ENCODE data around the gene PGAP3.
"Not testable (repeated sequence)": the region's sequence is repeated elsewhere in the genome, so short reads cannot be mapped to it uniquely, and the experiment has no call there.

The PGAP3 gene, protein sequence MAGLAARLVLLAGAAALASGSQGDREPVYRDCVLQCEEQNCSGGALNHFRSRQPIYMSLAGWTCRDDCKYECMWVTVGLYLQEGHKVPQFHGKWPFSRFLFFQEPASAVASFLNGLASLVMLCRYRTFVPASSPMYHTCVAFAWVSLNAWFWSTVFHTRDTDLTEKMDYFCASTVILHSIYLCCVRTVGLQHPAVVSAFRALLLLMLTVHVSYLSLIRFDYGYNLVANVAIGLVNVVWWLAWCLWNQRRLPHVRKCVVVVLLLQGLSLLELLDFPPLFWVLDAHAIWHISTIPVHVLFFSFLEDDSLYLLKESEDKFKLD
- total RNA-seq, result 13.7 to 30.9 (median 25.4) reads per million in 3 experiments

DNA sequence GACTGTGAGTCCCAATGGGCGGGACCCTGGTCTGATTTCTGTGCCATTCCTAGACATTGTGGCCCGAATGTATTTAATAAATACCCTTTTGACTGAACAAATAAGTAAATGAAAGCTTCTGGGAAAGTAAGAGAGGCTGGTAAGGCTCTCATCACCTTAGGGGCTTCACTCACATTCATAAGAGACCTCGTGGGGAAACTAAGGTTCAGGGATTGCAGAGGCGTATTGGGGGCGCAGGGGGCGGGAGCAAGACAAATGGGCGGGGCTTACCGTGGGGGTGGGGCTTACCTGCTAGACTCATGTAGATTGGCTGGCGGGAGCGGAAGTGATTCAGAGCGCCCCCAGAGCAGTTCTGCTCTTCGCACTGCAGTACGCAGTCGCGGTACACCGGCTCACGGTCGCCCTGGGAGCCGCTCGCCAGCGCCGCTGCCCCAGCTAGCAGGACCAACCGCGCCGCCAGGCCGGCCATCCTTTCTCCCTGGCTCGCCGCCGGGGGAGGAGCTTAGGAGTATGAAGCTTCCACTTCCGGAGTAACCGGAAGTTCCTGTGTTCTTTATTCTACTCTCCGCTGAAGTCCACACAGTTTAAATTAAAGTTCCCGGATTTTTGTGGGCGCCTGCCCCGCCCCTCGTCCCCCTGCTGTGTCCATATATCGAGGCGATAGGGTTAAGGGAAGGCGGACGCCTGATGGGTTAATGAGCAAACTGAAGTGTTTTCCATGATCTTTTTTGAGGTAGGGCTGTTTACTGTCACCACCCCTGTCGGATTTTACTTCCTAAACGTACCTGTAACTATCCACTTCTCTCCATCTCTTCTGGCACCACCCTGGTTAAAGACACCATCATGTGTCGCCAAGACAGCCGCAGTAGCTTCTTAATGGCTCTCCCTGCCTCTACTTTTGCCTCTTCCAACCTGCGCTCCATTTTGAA is at the start of gene PGAP3:
TSS of gene PGAP3 (minus strand) at position 512 of the 929 bp plus-strand sequence. CDS start at position 469, 43 bp downstream.
- peak; percentile 79 for DNase-seq

DNA sequence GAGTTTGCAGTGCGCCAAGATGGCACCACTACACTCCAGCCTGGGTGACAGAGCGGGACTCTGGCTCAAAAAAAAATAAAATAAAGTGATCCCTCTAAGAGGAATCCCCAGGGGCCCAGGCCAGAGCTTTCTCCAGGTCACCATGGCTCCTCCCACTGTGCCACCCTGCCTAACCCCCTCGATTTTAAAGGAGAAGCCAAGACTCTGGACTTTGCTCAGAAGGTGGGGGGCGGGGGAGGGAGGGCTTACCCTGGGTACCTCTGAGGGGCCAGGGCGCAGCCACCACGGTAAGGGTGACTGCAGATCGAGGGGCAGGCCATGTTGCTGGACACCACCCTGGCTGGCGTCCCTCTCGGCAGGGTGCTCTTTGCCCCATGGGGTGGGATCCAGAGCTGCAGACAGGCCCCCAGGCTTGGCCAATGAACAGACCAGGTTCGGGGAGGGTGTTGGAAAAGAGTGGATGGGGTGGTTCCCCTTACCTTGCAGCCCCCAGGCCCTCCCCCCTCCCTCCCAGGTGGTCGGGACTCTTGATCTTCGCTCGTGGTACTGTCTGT is 49.4 kb upstream of the PGAP3 start:
- DNase-seq, result no peak

- DNase-seq, result no peak
Measured at GRCh38 chr17:39736319-39737165, 48.7 kb upstream of the PGAP3 start.

- no peak for DNase-seq
Measured at GRCh38 chr17:39735882-39736281, 48.0 kb upstream of the PGAP3 start.

GRCh38 chr17:39732586-39732985 is 44.7 kb upstream of the PGAP3 start:
- DNase-seq, result no peak

- peak; percentile 90 for DNase-seq
Measured at GRCh38 chr17:39730095-39730921, 42.5 kb upstream of the PGAP3 start, which contains the start of gene MIEN1. Gene MIEN1 (minus strand): TSS chr17:39730532. CDS start chr17:39730495, 37 bp downstream.

GRCh38 chr17:39729280-39729851 is 41.5 kb upstream of the PGAP3 start:
- DNase-seq, result no peak

- no peak for DNase-seq
Measured at GRCh38 chr17:39727556-39727955, 39.7 kb upstream of the PGAP3 start.

DNA sequence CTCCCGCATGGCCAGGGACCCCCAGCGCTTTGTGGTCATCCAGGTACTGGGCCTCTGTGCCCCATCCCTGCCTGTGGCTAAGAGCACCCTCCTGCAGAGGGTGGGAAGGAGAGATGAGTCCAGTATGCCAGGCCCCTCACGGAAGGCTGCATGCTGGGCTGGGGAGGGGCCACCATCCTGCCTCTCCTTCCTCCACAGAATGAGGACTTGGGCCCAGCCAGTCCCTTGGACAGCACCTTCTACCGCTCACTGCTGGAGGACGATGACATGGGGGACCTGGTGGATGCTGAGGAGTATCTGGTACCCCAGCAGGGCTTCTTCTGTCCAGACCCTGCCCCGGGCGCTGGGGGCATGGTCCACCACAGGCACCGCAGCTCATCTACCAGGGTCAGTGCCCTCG is 38.8 kb upstream of the PGAP3 start:
- DNase-seq, result no peak

DNA sequence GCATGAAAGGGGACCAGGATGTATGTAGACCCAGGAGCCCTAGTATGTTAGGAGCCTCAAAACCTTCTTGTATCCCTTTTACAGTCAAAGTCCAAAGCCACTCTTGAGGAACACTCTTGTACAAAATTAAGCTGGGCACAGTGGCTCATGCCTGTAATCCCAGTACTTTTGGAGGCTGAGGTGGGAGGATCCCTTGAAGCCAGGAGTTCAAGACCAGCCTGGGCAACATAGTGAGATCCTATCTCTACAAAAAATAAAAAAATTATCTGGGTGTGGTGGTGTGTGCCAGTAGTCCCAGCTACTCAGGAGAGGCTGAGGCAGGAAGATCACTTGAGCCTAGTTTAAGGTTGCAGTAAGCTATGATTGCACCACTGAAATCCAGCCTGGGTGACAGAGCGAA is 38.1 kb upstream of the PGAP3 start:
- not testable (repeated sequence) for DNase-seq

DNA sequence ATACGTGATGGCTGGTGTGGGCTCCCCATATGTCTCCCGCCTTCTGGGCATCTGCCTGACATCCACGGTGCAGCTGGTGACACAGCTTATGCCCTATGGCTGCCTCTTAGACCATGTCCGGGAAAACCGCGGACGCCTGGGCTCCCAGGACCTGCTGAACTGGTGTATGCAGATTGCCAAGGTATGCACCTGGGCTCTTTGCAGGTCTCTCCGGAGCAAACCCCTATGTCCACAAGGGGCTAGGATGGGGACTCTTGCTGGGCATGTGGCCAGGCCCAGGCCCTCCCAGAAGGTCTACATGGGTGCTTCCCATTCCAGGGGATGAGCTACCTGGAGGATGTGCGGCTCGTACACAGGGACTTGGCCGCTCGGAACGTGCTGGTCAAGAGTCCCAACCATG is 36.9 kb upstream of the PGAP3 start:
- DNase-seq, result no peak

DNA sequence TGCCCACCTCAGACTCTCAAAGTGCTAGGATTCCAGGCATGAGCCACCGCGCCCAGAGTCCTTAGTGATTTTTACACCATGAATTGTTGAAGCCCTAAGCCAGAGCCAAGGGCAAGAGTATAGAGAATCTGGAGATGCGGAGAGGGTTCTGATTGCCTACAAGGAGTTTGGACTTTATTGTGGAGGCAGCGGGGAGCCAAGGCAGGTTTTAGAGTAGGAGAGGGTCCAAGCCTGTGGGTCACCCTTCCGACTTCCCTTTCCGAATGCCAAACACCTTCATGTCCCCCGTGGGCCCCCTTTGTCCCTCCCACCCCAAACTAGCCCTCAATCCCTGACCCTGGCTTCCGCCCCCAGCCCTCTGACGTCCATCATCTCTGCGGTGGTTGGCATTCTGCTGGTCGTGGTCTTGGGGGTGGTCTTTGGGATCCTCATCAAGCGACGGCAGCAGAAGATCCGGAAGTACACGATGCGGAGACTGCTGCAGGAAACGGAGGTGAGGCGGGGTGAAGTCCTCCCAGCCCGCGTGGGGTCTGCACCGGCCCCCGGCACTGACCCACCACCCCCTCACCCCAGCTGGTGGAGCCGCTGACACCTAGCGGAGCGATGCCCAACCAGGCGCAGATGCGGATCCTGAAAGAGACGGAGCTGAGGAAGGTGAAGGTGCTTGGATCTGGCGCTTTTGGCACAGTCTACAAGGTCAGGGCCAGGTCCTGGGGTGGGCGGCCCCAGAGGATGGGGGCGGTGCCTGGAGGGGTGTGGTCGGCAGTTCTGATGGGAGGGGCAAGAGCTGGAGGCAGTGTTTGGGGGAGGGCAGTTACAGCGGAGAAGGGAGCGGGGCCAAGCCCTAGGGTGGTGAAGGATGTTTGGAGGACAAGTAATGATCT is 35.4 kb upstream of the PGAP3 start:
- DNase-seq, result no peak

GRCh38 chr17:39722104-39722503 is 34.2 kb upstream of the PGAP3 start:
- DNase-seq, result no peak

DNA sequence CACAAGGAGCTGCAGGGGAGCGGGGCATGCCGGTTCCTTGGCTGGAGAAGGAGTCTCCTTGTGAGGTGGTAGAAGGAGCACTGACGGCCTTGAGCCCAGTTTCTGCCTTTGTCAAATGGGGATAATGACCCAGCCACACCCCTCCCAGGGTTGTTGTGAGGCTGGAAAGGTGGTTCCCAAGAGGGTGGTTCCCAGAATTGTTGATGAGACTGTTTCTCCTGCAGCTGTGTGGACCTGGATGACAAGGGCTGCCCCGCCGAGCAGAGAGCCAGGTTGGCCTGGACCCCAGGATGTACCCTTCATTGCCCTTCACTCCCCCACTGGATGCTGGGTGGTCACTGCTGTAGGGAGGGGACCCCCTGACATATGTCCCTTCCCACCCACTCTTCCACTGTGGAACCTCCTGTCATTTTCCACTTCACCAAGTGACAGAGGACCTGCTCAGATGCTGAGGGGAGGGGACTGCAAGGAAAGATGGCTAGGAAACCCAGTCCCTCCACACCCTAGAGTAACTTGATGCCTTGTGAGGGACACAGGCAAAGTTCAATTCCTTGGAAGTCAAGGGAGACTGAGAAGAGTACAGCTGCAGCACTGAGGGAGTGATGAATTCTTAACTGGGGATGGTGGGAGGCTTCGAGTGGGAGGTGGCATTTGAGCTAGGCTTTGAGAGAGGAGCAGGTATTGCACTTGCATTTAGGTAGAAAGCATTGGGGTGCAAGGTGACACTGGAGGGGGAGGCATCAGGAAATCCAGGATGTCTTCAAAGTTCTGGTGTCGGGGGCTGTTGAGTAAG is 31.9 kb upstream of the PGAP3 start:
- no peak for DNase-seq

DNA sequence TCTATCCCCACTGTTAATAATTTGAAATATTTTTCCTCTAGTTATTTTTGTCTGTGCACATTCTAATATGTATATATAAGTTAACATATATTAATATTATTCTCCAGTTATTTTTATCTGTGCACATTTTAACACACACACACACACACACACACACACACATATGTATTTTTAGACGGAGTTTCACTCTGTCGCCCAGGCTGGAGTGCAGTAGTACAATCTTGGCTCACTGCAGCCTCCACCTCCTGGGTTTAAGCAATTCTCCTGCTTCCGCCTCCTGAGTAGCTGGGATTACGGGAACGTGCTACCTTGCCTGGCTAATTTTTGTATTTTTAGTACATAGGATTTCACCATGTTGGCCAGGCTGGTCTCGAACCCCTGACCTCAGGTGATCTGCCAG is 29.8 kb upstream of the PGAP3 start:
- DNase-seq, result no peak

DNA sequence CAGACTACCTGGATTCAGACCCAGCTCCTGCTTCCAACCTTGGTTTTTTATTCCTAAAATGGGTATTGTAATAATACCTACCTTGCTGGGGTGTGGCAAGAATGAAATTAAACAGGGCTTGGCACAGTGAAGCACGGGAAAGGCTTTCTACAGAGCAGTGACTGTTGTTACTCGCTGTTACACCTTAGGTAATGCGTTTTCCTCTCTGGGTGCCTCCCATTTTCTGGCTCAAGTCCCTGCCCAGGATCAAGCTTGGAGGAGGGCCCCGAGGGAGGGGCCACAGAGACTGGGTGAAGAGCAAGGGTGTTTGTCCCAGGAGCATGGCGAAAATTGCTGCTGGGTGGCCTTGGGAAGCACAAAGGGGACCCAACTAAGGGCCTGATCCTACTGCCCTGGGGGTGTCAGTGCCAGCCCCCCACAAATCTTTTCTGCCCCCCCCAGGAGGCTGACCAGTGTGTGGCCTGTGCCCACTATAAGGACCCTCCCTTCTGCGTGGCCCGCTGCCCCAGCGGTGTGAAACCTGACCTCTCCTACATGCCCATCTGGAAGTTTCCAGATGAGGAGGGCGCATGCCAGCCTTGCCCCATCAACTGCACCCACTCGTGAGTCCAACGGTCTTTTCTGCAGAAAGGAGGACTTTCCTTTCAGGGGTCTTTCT is 29.2 kb upstream of the PGAP3 start:
- no peak for DNase-seq

- no peak for DNase-seq
Measured at GRCh38 chr17:39716073-39716818, 28.4 kb upstream of the PGAP3 start.
